Caco-2 (cell line): ENCODE measurements around the gene CEBPG. TPM values are rescaled to one million over a fixed set of nuclear protein-coding genes. Genes with fewer than 3 reads are reported as not detected.

Experiments
- BruUV-seq: library from RNA; stranded (reverse); fragments of 400-500 nt; replicated peaks from 2 replicates; lab custom pipeline; 2021; lab: Mats Ljungman, UMichigan
- CTCF ChIA-PET: fragments of 300-600 bp; sonication (Branson Sonifier 250); formaldehyde crosslinking; loops from one replicate; lab custom pipeline; 2022; ENCODE audit warnings: antibody characterized with exemption; lab: Charles Lee
- POLR2A ChIA-PET: fragments of 300-600 bp; sonication (Branson Sonifier 250); formaldehyde crosslinking; loops from one replicate; lab custom pipeline; 2022; ENCODE audit warnings: antibody characterized with exemption; lab: Charles Lee
- DNase-seq, 2 experiments: peaks; one replicate each; pipeline versions ENCODE4 v3.0.0 to v3.0.0-alpha.2; 2020 to 2022
- H3K27me3 ChIP-seq: replicated peaks from 2 replicates; pipeline ENCODE4 v1.6.0; 2011; ENCODE audit warnings: low read length; ENCODE audit not compliant: control insufficient read depth, insufficient read depth
- H3K36me3 ChIP-seq: 2 replicates; pipeline ENCODE4 v1.5.1; 2011; ENCODE audit warnings: low read length; ENCODE audit not compliant: control insufficient read depth, insufficient read depth
- H3K4me1 ChIP-seq: fragments of 250-450 bp; sonication (Bioruptor Pico); 2 replicates; pipeline ENCODE4 v1.5.1; 2020; ENCODE audit warnings: mild to moderate bottlenecking
- H3K4me3 ChIP-seq: 2 replicates; pipeline ENCODE4 v1.5.1; 2011; ENCODE audit warnings: low read depth, mild to moderate bottlenecking, control low read depth, low read length
- H3K9me3 ChIP-seq: fragments of 250-450 bp; sonication (Bioruptor Pico); 2 replicates; pipeline ENCODE4 v1.5.1; 2020; ENCODE audit warnings: mild to moderate bottlenecking, moderate library complexity
- H3K27ac Mint-ChIP-seq: one replicate; pipeline ENCODE4 v1.8.0; 2022; ENCODE audit warnings: mixed read lengths; ENCODE audit not compliant: unreplicated experiment
- H3K27me3 Mint-ChIP-seq: one replicate; pipeline ENCODE4 v1.8.0; 2022; ENCODE audit warnings: mixed read lengths; ENCODE audit not compliant: insufficient read depth, unreplicated experiment
- H3K36me3 Mint-ChIP-seq: one replicate; pipeline ENCODE4 v1.8.0; 2022; ENCODE audit warnings: mild to moderate bottlenecking, mixed read lengths; ENCODE audit not compliant: insufficient read depth, unreplicated experiment
- H3K4me1 Mint-ChIP-seq: one replicate; pipeline ENCODE4 v1.8.0; 2022; ENCODE audit warnings: low read depth, mixed read lengths; ENCODE audit not compliant: unreplicated experiment
- H3K4me3 Mint-ChIP-seq: one replicate; pipeline ENCODE4 v1.8.0; 2022; ENCODE audit warnings: mild to moderate bottlenecking, moderate library complexity, mixed read lengths; ENCODE audit not compliant: unreplicated experiment
- H3K9me3 Mint-ChIP-seq: one replicate; pipeline ENCODE4 v1.8.0; 2022; ENCODE audit warnings: mixed read lengths; ENCODE audit not compliant: unreplicated experiment
- CTCF ChIP-seq, 2 experiments: fragments of 200-600 bp in 1 of 2; IDR thresholded peaks; 1 replicate in 1 of 2; 2 replicates in 1 of 2; pipeline versions ENCODE4 v1.5.1 to v1.8.0; 2011 to 2022; ENCODE audit warnings: antibody characterized with exemption in 1 of 2, control low read depth in 1 of 2, inconsistent platforms in 1 of 2, low read depth in 1 of 2, low read length in 1 of 2, mild to moderate bottlenecking in 1 of 2, moderate library complexity in 1 of 2; ENCODE audit not compliant: insufficient read depth in 1 of 2, severe bottlenecking in 1 of 2, unreplicated experiment in 1 of 2
- intact Hi-C: fragments of 100-400 bp; cut with micrococcal nuclease; formaldehyde crosslinking; loops from one replicate; pipeline ENCODE4 v1.10.0; 2022; ENCODE audit not compliant: unreplicated experiment
- total RNA-seq: library from RNA; stranded (reverse); gene quantifications from 2 replicates; pipeline ENCODE4 v1.2.3, GENCODE V29; 2022

Gene CEBPG
- total RNA-seq, 1 experiment from 2014 or later, result 79.4 TPM

DNA sequence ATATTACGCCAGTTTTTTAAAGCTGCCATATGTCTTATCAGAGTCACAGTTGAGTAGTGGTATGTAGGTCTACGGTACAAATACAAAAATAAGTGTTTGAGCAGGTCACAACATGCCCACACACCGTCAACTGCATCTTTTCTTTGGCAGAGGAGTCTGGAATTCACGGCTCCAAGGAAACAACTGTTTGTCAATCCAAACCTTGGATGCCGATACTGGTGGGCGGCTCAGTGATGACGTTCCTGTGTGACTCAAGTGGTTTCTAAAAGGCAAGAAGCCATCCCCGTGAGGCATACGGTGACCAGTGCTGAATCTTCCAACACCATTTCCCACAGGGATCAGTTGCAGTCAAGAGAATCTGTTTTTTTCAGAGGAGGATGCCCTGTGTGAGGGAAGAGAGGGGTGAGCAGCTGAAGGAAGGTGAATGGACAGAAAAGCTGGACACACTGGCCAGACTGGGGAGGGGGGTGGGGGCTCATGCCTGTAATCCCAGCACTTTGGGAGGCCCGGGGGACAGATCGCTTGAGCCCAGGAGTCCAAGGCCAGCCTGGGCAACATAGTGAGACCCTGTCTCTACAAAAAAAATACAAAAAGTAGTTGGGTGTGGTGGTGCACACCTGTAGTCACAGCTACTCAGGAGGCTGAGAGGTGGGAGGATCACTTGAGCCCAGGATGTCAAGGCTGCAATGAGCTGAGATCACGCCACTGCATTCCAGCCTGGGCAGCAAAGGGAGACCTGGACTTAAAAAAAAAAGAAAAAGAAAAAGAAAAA is 22.8 kb upstream of the CEBPG start:
- no peaks in the 10 kb centered on the region for H3K27me3 ChIP-seq
- H3K36me3 Mint-ChIP-seq, result peaks cover under 1% of the 10 kb centered on the region
- no peak for DNase-seq
- H3K36me3 ChIP-seq, result no peaks in the 10 kb centered on the region
- H3K4me1 Mint-ChIP-seq, result no peaks in the 10 kb centered on the region
- intact Hi-C loops, result no loop called here
- no peaks in the 10 kb centered on the region for H3K4me1 ChIP-seq
- peaks cover 4% of the 10 kb centered on the region for H3K9me3 ChIP-seq
- no peak overlapping the region for H3K4me3 ChIP-seq
- no peak overlapping the region for H3K27ac Mint-ChIP-seq
- no peak overlapping the region for H3K4me3 Mint-ChIP-seq
- BruUV-seq, result no TSS peak
- ChIA-PET POLR2A (no interaction called here), CTCF (interaction anchor here (0.6 kb wide), 1 partner anchor 103 kb away, joined by 4 read pairs; no protein-coding TSS in a partner anchor)
- H3K27me3 Mint-ChIP-seq, result no peaks in the 10 kb centered on the region
- no peak for TF ChIP-seq CTCF (IDR thresholded peaks at IDR 0.05; ENCODE audit: insufficient read depth in 1 of 2, low read depth in 1 of 2, low read length in 1 of 2, severe bottlenecking in 1 of 2, unreplicated experiment in 1 of 2)
- H3K9me3 Mint-ChIP-seq, result peaks cover 6% of the 10 kb centered on the region

DNA sequence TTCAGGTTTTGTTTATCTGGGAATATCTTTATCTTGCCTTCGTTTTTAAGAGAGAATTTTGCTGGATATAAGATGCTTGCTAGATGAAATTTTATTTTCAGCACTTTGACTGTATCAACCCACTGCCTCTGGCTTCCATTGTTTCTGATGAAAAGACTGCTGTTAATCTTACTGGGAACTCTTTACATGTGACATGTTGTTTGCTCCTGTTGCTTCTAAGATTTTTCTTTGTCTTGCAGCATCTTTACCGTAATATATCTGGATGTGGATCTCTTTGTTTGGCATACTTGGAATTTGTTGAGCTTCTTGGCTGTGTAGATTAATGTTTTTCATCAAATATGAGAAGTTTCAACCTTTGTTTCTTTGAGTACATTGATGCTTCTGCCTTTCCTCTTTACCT is 18.0 kb upstream of the CEBPG start:
- peaks cover 5% of the 10 kb centered on the region for H3K36me3 Mint-ChIP-seq
- H3K4me3 Mint-ChIP-seq, result no peak overlapping the region
- no peaks in the 10 kb centered on the region for H3K36me3 ChIP-seq
- intact Hi-C loops, result no loop called here
- DNase-seq, result no peak
- no peak overlapping the region for H3K4me3 ChIP-seq
- H3K27ac Mint-ChIP-seq, result no peak overlapping the region
- no peaks in the 10 kb centered on the region for H3K4me1 Mint-ChIP-seq
- POLR2A ChIA-PET, result no interaction called here
- no peaks in the 10 kb centered on the region for H3K27me3 ChIP-seq
- H3K9me3 Mint-ChIP-seq, result peaks cover 12% of the 10 kb centered on the region
- H3K27me3 Mint-ChIP-seq, result no peaks in the 10 kb centered on the region
- TF ChIP-seq CTCF (IDR thresholded peaks at IDR 0.05; ENCODE audit: insufficient read depth in 1 of 2, low read depth in 1 of 2, low read length in 1 of 2, severe bottlenecking in 1 of 2, unreplicated experiment in 1 of 2), result no peak
- H3K4me1 ChIP-seq, result no peaks in the 10 kb centered on the region
- CTCF ChIA-PET, result no interaction called here
- peaks cover 10% of the 10 kb centered on the region for H3K9me3 ChIP-seq
- no TSS peak for BruUV-seq

DNA sequence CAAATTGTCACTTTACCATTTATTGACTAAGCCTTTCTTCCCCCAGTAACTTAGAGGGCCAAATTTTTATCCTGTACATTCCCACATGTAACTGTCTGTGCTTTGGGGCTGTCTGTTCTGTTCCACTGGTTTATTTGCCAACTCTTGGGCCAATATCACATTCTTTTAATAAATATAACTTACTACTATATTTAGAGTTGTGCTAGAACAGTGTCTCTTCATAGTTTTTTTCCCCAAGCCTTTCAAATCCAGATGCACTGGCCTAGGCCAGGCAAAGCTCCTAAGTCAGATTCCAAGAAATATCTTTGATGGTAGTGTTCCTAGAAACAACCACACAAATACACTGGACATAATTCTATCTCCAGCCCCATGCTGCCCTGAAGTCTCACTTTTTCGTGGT is 16.0 kb upstream of the CEBPG start:
- Histone ChIP-seq H3K27me3 (no peaks in the 10 kb centered on the region), H3K9me3 (peaks cover 10% of the 10 kb centered on the region), H3K4me1 (no peaks in the 10 kb centered on the region), H3K36me3 (no peaks in the 10 kb centered on the region), H3K4me3 (no peak overlapping the region)
- TF ChIP-seq CTCF (IDR thresholded peaks at IDR 0.05; ENCODE audit: insufficient read depth in 1 of 2, low read depth in 1 of 2, low read length in 1 of 2, severe bottlenecking in 1 of 2, unreplicated experiment in 1 of 2), result no peak
- no TSS peak for BruUV-seq
- no peak overlapping the region for H3K4me3 Mint-ChIP-seq
- DNase-seq, result no peak
- ChIA-PET CTCF (interaction anchor here (0.6 kb wide), 1 partner anchor 15 kb away, joined by 3 read pairs; no protein-coding TSS in a partner anchor), POLR2A (no interaction called here)
- intact Hi-C loops, result no loop called here
- no peaks in the 10 kb centered on the region for H3K27me3 Mint-ChIP-seq
- H3K9me3 Mint-ChIP-seq, result peaks cover 12% of the 10 kb centered on the region
- H3K4me1 Mint-ChIP-seq, result no peaks in the 10 kb centered on the region
- peaks cover 5% of the 10 kb centered on the region for H3K36me3 Mint-ChIP-seq
- H3K27ac Mint-ChIP-seq, result no peak overlapping the region
